GM12874 (cell line): ENCODE measurements around the gene TNRC6B.

ENCODE experiments used
- TF ChIP-seq, protein P1 (sequence below): IDR thresholded peaks from 2 replicates; pipeline ENCODE4 v1.5.1; 2011; ENCODE audit warnings: low read depth, mild to moderate bottlenecking, control low read depth, low read length, moderate library complexity; ENCODE audit not compliant: insufficient read depth

Gene TNRC6B

GRCh38 chr22:40221055-40221414 is 43.3 kb downstream of the TNRC6B start:
- TF ChIP-seq, protein P1, sequence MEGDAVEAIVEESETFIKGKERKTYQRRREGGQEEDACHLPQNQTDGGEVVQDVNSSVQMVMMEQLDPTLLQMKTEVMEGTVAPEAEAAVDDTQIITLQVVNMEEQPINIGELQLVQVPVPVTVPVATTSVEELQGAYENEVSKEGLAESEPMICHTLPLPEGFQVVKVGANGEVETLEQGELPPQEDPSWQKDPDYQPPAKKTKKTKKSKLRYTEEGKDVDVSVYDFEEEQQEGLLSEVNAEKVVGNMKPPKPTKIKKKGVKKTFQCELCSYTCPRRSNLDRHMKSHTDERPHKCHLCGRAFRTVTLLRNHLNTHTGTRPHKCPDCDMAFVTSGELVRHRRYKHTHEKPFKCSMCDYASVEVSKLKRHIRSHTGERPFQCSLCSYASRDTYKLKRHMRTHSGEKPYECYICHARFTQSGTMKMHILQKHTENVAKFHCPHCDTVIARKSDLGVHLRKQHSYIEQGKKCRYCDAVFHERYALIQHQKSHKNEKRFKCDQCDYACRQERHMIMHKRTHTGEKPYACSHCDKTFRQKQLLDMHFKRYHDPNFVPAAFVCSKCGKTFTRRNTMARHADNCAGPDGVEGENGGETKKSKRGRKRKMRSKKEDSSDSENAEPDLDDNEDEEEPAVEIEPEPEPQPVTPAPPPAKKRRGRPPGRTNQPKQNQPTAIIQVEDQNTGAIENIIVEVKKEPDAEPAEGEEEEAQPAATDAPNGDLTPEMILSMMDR = no peak

DNA sequence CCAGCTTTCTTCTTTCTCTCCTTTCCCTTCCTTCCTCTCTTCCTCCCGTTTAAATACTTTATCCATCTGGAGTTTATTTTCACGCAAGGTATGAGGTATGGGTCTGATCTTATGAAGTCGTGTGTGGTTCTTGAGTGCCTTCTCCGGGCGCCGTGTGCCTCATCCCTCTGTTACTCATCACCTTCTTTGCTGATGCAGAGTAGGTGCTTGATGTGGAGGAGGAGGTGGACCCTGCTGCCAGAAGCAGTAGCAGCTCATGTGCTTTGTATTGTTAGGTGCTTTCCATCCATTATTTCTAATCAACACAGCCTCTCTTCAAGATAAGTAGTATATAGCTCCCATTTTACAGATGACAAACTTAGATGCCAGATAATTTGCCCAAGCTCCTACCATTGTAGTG is 47.0 kb downstream of the TNRC6B start:
- TF ChIP-seq, protein P1 = no peak

GRCh38 chr22:40226620-40227019 is 48.9 kb downstream of the TNRC6B start:
- TF ChIP-seq, protein P1 = no peak

DNA sequence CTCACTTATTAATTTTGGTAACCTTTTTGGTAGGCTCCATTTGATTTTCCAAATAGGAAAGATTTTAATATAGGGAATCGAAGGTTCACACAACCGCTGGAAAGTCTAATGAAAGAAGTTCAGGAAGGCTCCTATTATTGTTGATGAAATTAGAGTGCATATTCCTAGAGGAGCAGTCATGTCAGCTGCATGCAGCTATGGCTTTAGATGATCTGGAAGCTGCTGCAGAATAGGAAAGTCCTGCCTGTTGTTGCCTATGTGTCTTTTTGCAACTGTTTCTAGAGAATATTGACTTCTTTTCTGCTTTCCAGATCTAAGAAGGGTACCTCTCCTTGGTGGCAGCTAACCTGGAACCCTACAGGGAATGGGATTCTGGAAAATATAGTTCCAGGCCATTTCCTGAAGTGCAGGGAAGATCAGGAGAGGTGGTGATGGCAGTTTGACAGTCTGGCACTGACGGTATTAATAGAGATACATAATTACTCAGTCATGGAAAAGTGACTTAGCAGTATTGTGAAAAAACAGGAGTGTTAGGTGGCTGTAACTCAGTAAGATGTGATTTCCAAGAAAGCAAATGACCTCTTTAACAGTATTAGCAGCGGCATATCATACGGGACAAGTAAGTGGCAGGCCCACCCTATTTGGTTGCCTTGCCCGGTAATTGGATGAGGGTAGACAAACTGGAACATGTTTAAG is 54.0 kb downstream of the TNRC6B start:
- TF ChIP-seq, protein P1 = no peak

- TF ChIP-seq, protein P1 = no peak
These were observed 54.9 kb downstream of the TNRC6B start for GRCh38 chr22:40232624-40233023.

DNA sequence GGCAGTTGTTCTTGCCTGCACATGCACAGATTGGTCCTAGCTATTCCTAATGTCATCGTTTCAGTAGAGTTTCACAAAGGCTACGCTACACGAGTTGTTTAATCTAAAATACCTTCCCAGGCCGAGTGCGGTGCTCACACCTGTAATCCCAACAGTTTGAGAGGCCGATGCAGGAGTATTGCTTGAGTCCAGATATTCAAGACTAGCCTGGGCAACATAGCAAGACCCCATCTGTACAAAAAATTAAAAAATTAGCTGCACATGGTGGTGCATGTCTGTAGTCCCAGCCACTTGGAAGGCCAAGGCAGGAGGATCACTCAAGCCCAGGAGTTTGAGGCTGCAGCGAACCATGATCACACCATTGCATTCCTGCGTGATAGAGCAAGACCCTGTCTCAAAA is 56.2 kb downstream of the TNRC6B start:
- TF ChIP-seq, protein P1 = no peak

DNA sequence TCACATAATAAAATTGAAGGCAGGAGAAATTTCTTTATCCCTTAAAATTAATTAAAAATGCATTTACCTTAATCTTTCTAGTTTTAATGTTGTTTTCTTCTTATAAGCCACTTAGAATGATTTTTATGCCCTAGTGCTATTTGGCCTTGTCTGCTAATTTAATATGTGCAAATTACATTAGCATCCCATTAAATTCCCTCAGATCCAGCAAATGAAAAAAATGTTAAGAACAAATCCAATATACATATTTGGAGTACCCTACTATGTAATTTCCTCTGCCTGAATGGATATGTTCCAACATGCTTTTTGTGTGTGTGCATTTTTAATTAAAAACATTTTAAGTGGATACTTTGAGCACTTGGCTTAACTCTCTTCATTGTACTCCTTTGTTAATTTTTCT is 56.9 kb downstream of the TNRC6B start:
- TF ChIP-seq, protein P1 = no peak
